ENCODE results near the gene PHLDB3. TPM values are rescaled to one million over a fixed set of nuclear protein-coding genes. Genes with fewer than 3 reads are reported as not detected.

Gene PHLDB3
- polyA plus RNA-seq, 1 experiment: 5.3 TPM

DNA sequence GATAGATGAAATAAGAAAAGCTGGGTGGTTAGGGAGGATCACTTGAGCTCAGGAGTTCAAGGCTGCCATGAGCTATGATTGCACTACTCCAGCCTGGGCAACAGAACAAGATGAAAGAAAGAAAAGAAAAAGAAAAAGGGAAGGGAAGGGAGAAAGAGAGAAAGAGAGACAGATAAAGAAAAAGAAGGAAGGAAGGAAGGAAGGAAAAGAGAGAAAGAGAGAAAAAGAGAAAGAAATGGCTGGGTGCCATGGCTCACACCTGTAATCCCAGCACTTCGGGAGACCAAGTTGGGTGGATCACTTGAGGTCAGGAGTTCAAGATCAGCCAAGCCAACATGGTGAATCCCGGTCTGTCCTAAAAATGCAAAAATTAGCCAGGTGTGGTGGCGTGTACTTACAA is 68.8 kb downstream of the PHLDB3 start:
- no peak for TF ChIP-seq CTCF (IDR thresholded peaks at IDR 0.05; ENCODE audit: insufficient read depth, low read depth, low read length)
- POLR2A ChIA-PET: no interaction called here
- CTCF ChIA-PET: interaction anchor here (1.1 to 5.9 kb wide), 4 partner anchors 9 to 84 kb away, joined by 3 to 36 read pairs (median 12); no protein-coding TSS in a partner anchor

DNA sequence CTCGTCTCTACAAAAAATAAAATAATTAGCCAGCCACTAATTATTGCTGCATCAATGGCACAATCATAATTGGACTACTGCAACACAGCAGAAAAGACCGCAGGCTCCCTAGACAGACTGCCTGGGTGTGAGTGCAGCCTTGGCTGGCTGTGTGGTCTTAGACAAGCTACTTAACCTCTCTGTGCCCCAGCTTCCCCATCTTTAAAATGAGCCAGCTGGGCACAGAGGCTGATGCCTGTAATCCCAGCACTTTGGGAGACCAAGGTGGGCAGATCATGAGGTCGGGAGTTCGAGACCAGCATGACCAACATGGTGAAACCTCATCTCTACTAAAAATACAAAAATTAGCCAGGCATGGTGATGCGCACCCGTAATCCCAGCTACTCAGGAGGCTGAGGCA is 70.9 kb downstream of the PHLDB3 start:
- TF ChIP-seq CTCF (IDR thresholded peaks at IDR 0.05; ENCODE audit: insufficient read depth, low read depth, low read length): no peak
- Histone ChIP-seq H3K27me3 (ENCODE audit: control insufficient read depth, insufficient read depth, low read length) (peaks cover 2% of the 10 kb centered on the region), H3K36me3 (ENCODE audit: control insufficient read depth, insufficient read depth, low read length) (no peaks in the 10 kb centered on the region), H3K4me3 (ENCODE audit: low read depth, low read length) (no peak overlapping the region)
- POLR2A ChIA-PET: no interaction called here
- DNase-seq (ENCODE audit: low read depth): no peak
- CTCF ChIA-PET: interaction anchor here (1.4 to 2.9 kb wide), 4 partner anchors 13 to 87 kb away, joined by 4 to 13 read pairs (median 4); no protein-coding TSS in a partner anchor

More for the DNA sequence above, 68.8 kb downstream of the PHLDB3 start:
- DNase-seq (ENCODE audit: low read depth): no peak
- Histone ChIP-seq H3K4me3 (ENCODE audit: low read depth, low read length) (no peak overlapping the region), H3K36me3 (ENCODE audit: control insufficient read depth, insufficient read depth, low read length) (no peaks in the 10 kb centered on the region), H3K27me3 (ENCODE audit: control insufficient read depth, insufficient read depth, low read length) (peaks cover 2% of the 10 kb centered on the region)

GRCh38 chr19:43433358-43433673 is 71.2 kb downstream of the PHLDB3 start:
- no peak for DNase-seq (ENCODE audit: low read depth)
- H3K27me3 ChIP-seq (ENCODE audit: control insufficient read depth, insufficient read depth, low read length): peaks cover 2% of the 10 kb centered on the region
- no peaks in the 10 kb centered on the region for H3K36me3 ChIP-seq (ENCODE audit: control insufficient read depth, insufficient read depth, low read length)
- TF ChIP-seq CTCF (IDR thresholded peaks at IDR 0.05; ENCODE audit: insufficient read depth, low read depth, low read length): no peak
- H3K4me3 ChIP-seq (ENCODE audit: low read depth, low read length): no peak overlapping the region
- POLR2A ChIA-PET: no interaction called here
- CTCF ChIA-PET: interaction anchor here (0.6 to 3.4 kb wide), 12 partner anchors 9 to 331 kb away, joined by 3 to 57 read pairs (median 5); no protein-coding TSS in a partner anchor

- Histone ChIP-seq H3K36me3 (ENCODE audit: control insufficient read depth, insufficient read depth, low read length) (no peaks in the 10 kb centered on the region), H3K4me3 (ENCODE audit: low read depth, low read length) (no peak overlapping the region), H3K27me3 (ENCODE audit: control insufficient read depth, insufficient read depth, low read length) (no peaks in the 10 kb centered on the region)
- ChIA-PET CTCF (interaction anchor here (2.5 to 3.4 kb wide), 2 partner anchors 11 to 89 kb away, joined by 31 to 57 read pairs; no protein-coding TSS in a partner anchor), POLR2A (no interaction called here)
- no peak for TF ChIP-seq CTCF (IDR thresholded peaks at IDR 0.05; ENCODE audit: insufficient read depth, low read depth, low read length)
- no peak for DNase-seq (ENCODE audit: low read depth)
Observed at GRCh38 chr19:43430976-43431375, 73.6 kb downstream of the PHLDB3 start.

DNA sequence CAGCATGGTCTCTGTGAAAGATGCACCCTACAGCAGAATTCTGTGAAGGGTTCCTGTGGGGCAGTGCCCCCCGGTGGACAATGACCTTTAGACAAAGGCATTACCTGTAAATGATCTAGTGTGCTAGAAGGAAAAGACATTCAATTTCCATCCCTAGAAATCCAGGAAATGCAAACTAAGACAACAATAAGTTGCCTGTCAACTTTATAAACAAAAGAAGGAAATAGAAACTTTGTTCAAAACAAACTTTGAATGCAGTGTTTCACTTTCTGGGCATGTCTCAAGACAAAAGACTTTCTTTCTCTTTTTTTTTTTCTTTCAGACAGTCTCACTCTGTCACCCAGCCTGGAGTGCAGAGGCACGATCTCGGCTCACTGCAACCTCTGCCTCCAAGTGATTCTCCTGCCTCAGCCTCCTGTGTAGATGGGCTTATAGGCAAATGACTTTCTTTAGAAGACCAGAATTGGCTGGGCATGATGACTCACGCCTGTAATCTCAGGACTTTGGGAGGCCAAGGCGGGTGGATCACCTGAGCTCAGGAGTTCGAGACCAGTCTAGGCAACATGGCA is 74.3 kb downstream of the PHLDB3 start:
- TF ChIP-seq CTCF (IDR thresholded peaks at IDR 0.05; ENCODE audit: insufficient read depth, low read depth, low read length): peak; percentile 12; the same call in 1 of the 2 replicates
- DNase-seq (ENCODE audit: low read depth): no peak
- Histone ChIP-seq H3K4me3 (ENCODE audit: low read depth, low read length) (no peak overlapping the region), H3K27me3 (ENCODE audit: control insufficient read depth, insufficient read depth, low read length) (no peaks in the 10 kb centered on the region), H3K36me3 (ENCODE audit: control insufficient read depth, insufficient read depth, low read length) (no peaks in the 10 kb centered on the region)
- ChIA-PET POLR2A (no interaction called here), CTCF (interaction anchor here (1.0 to 3.4 kb wide), 2 partner anchors 8 to 10 kb away, joined by 4 to 57 read pairs; no protein-coding TSS in a partner anchor)
